IMR-90 (cell line): ENCODE results near the gene PRDM1. TPM values are rescaled to one million over a fixed set of nuclear protein-coding genes. Genes with fewer than 3 reads are reported as not detected.

Experiments used
- BHLHE40 ChIP-seq: fragments of 150-350 bp; IDR thresholded peaks from 2 replicates; pipeline ENCODE4 v1.6.1; 2016; ENCODE audit warnings: mild to moderate bottlenecking, low read depth, low read length
- CHD1 ChIP-seq: IDR thresholded peaks from 2 replicates; pipeline ENCODE4 v1.6.1; 2012; ENCODE audit warnings: low read depth, low read length, improper control_type of control experiment
- CTCF ChIP-seq: conservative IDR thresholded peaks from 2 replicates; pipeline ENCODE4 v1.5.1; 2012; ENCODE audit warnings: mild to moderate bottlenecking, low read depth, low read length, improper control_type of control experiment
- polyA plus RNA-seq, 3 experiments: library from polyadenylated mRNA; depleted of rRNA; stranded (reverse); fragments of >200 nt; gene quantifications; 2 replicates each; pipeline ENCODE4 v1.2.3, GENCODE V29; 2012; ENCODE audit warnings: low replicate concordance in 1 of 3
- total RNA-seq: library from RNA; depleted of rRNA; stranded (reverse); fragments of >200 nt; gene quantifications from 2 replicates; pipeline ENCODE4 v1.2.3, GENCODE V29; 2012

PRDM1 gene
- total and polyA plus RNA-seq, 2 of the 4 experiments (the other 2 are of a cell fraction), result 2.3 to 3.0 TPM

- TF ChIP-seq CTCF, result no peak
- TF ChIP-seq CHD1, result no peak
- TF ChIP-seq BHLHE40, result no peak
Observed at GRCh38 chr6:106094964-106095335, 8.8 kb downstream of the PRDM1 start (continued).
